Tibial artery (tissue), 4 donors: ENCODE data around the gene FERMT3.

Source experiments
- DNase-seq, 2 donors: peaks; one replicate each; pipeline ENCODE4 v3.0.0-alpha.2; 2019
- H3K27ac ChIP-seq, 2 donors: fragments of 200-600 bp; sonication (generic) in 1 of 2; 1 replicate in 1 of 2; 2 replicates in 1 of 2; pipeline ENCODE4 v1.5.1; 2018 to 2019; ENCODE audit warnings: mild to moderate bottlenecking in 1 of 2
- H3K27me3 ChIP-seq, 2 donors: fragments of 200-600 bp; sonication (generic) in 1 of 2; one replicate each; pipeline versions ENCODE4 v1.5.1 to v1.6.0; 2016 to 2019
- H3K36me3 ChIP-seq, 3 donors: fragments of 200-600 bp; sonication (generic) in 2 of 3; one replicate each; pipeline ENCODE4 v1.5.1; 2016 to 2019; ENCODE audit warnings: mild to moderate bottlenecking in 2 of 3
- H3K4me1 ChIP-seq, 4 donors: fragments of 200-600 bp; sonication (generic) in 2 of 4; 1 replicate in 3 of 4; 2 replicates in 1 of 4; pipeline ENCODE4 v1.5.1; 2016 to 2019
- H3K4me3 ChIP-seq, 2 donors: fragments of 200-600 bp; sonication (generic) in 1 of 2; 1 replicate in 1 of 2; 2 replicates in 1 of 2; pipeline ENCODE4 v1.5.1; 2018 to 2019; ENCODE audit warnings: mild to moderate bottlenecking in 2 of 2
- H3K9me3 ChIP-seq, 3 donors: fragments of 200-600 bp; sonication (generic) in 1 of 3; one replicate each; pipeline ENCODE4 v1.5.1; 2016 to 2019
- intact Hi-C: fragments of 100-400 bp; cut with DNase I; formaldehyde crosslinking; loops from one replicate; pipeline ENCODE4 v1.15.0; 2023; ENCODE audit warnings: low total_unique reads
- TF ChIP-seq, protein P1 (sequence below), 2 experiments: fragments of 200-600 bp in 1 of 2; fragments of 450-650 bp in 1 of 2; IDR thresholded peaks; one replicate each; pipeline ENCODE4 v1.5.1; 2017 to 2019; ENCODE audit warnings: antibody characterized with exemption in 2 of 2, mild to moderate bottlenecking in 1 of 2, moderate library complexity in 1 of 2

Gene FERMT3

DNA sequence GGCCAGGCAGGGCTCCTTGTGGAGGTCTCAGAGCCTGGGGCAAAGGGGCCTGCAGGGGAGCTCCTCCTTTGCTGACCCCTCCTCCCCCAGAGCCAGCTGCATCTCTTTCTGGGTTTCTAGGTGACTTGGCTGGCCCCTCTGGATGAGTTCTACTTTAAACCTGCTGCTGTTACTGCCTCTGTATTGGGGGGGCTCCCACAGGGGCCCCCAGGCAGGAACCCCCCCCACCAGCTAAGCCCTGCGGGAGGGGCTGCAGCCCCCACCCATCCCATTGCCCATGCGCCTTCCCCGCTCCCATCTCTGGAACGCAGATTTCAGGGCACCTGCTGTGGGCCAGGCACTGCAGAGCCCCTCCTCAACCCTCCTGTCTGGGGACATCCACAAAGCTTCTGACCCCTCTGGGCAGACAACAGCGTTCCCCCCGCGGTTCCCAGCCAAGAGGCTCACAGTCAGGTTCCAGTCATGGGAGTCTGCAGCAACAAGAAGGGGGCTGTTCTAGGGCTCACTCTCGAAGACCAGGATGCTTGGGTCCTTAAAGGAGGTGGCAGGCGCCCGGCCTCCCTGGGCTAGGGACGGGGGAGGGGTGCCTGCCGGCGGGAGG is 44.0 kb downstream of the FERMT3 start:
- H3K27ac ChIP-seq = peak overlapping the region; percentile 82
- peak overlapping the region; percentile 81 to 96 for H3K4me3 ChIP-seq
- H3K36me3 ChIP-seq = peaks cover 0 to 15% (median 12%) of the 10 kb centered on the region in 3 donors
- no peaks in the 10 kb centered on the region for H3K27me3 ChIP-seq
- no peaks in the 10 kb centered on the region for H3K9me3 ChIP-seq
- TF ChIP-seq, protein P1, sequence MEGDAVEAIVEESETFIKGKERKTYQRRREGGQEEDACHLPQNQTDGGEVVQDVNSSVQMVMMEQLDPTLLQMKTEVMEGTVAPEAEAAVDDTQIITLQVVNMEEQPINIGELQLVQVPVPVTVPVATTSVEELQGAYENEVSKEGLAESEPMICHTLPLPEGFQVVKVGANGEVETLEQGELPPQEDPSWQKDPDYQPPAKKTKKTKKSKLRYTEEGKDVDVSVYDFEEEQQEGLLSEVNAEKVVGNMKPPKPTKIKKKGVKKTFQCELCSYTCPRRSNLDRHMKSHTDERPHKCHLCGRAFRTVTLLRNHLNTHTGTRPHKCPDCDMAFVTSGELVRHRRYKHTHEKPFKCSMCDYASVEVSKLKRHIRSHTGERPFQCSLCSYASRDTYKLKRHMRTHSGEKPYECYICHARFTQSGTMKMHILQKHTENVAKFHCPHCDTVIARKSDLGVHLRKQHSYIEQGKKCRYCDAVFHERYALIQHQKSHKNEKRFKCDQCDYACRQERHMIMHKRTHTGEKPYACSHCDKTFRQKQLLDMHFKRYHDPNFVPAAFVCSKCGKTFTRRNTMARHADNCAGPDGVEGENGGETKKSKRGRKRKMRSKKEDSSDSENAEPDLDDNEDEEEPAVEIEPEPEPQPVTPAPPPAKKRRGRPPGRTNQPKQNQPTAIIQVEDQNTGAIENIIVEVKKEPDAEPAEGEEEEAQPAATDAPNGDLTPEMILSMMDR (IDR thresholded peaks at IDR 0.05) = no peak
- no peak for DNase-seq
- H3K4me1 ChIP-seq = peaks cover 0 to 50% (median 42%) of the 10 kb centered on the region in 4 donors
- intact Hi-C loops = no loop called here

DNA sequence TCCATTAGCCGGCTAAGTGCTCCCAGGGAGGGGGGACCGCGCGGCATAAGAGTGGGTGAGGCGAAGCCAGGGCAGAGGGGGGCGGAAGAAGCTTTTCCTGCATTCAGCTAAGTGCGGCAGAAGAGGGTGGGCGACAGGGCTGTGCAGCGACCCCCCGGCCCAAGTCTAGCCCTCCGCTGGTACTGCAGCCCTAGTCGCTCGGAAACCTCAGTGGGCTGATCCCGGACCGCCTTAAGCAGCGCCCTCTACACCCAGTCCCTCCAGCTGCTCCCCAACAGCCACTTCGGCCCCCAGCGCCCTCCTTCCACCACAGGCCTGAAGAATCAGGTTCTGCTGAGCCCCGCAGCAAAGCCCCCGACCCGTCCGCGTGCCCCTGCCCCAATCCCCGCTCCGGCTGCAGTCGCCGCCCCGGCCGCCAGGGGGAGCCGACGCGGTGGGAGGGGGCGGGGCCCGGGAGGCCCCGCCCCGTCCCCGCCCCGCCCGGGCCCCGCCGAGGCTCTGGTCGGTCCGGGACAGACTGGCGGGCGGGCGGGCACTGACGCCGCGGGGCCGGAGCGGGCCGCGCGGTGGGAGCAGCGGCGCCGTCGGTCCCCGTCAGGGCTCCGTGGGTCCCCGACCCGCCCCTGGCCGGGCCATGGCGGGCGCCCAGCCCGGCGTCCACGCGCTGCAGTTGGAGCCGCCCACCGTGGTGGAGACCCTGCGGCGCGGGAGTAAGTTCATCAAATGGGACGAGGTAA is 44.7 kb downstream of the FERMT3 start, which contains the start of gene PLCB3:
PLCB3 (plus strand) TSS at position 515 of the 737 bp plus-strand sequence; CDS start at position 635, 120 bp downstream.
- no peak for DNase-seq
- TF ChIP-seq, protein P1 (IDR thresholded peaks at IDR 0.05) = peak; percentile 75 to 90
- Histone ChIP-seq H3K9me3 (no peaks in the 10 kb centered on the region), H3K4me3 (peak within 1 kb of the TSS; percentile 81 to 96), H3K27me3 (no peaks in the 10 kb centered on the region), H3K4me1 (peaks cover 0 to 43% (median 37%) of the 10 kb centered on the region in 4 donors), H3K36me3 (peaks cover 3 to 21% (median 19%) of the 10 kb centered on the region in 3 donors), H3K27ac (peak within 1 kb of the TSS; percentile 82)
- intact Hi-C loops = no loop called here

DNA sequence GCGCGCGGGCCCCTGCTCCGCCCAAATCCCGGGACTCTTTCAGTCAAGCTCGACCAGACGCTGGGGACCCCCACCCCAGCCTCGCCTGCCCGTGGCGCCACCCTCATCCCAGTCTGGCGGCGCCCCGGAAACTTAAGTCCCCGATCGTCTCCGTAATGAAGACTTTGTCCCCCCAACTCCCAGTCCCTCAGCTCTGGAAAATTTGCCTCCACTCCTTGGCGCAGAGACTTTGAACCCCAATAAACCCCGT is 45.2 kb downstream of the FERMT3 start:
- H3K27ac ChIP-seq = peak overlapping the region; percentile 82
- DNase-seq = no peak
- TF ChIP-seq, protein P1 (IDR thresholded peaks at IDR 0.05) = no peak
- peak overlapping the region; percentile 81 to 96 for H3K4me3 ChIP-seq
- H3K27me3 ChIP-seq = no peaks in the 10 kb centered on the region
- peaks cover 0 to 43% (median 37%) of the 10 kb centered on the region in 4 donors for H3K4me1 ChIP-seq
- H3K36me3 ChIP-seq = peaks cover 8 to 26% (median 24%) of the 10 kb centered on the region in 3 donors
- H3K9me3 ChIP-seq = no peaks in the 10 kb centered on the region
- intact Hi-C loops = no loop called here

DNA sequence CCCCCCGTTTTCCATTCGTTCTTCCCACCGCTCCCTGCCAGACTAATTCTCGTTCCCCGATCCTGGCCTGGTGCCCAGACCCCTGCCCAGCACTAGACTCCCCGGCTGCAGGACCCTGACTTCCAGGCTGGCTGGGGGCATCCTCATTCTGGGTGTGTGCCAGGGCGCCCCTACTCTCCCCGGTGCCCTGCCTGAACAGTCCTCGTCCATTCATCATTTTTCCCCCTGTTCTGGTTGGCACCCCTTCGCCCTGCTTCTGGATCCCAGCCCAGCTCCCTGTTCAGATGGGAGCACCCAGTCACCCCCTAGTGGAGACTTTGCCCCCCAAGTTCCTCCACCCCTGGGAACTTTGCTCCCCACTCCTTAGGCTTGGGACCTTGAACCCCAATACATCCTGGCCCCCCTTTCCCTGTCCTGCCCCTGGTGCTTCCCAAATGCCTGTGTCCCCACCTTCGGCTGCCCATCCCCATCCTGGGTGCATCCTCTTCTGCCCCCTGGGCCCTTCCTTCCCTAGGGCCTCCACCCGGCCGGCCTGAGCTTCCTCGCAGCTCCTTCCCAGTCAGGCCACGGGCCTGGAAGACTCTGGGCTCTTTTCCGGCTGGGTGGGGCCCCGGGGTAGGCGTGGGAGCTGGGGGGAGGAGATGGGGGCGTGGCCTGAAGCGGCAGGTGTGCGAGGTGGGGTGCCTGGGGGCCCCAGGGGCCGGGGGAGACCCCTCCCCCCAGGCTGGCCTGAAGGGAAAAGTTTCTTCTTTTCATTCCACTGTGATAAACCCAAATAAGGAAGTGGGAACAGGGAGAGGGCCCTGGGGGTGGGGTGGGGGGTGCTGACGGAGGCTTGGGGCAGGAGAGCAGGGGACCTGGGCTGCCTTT is 45.7 kb downstream of the FERMT3 start:
- Histone ChIP-seq H3K9me3 (no peaks in the 10 kb centered on the region), H3K27ac (peak overlapping the region; percentile 82), H3K27me3 (no peaks in the 10 kb centered on the region), H3K4me3 (peak overlapping the region; percentile 81 to 96), H3K4me1 (peaks cover 0 to 43% (median 37%) of the 10 kb centered on the region in 4 donors), H3K36me3 (peaks cover 8 to 32% (median 28%) of the 10 kb centered on the region in 3 donors)
- DNase-seq = peak in 1 of 2 donors; percentile 86
- TF ChIP-seq, protein P1 (IDR thresholded peaks at IDR 0.05) = peak in 1 of 2 experiments; percentile 10
- intact Hi-C loops = no loop called here

DNA sequence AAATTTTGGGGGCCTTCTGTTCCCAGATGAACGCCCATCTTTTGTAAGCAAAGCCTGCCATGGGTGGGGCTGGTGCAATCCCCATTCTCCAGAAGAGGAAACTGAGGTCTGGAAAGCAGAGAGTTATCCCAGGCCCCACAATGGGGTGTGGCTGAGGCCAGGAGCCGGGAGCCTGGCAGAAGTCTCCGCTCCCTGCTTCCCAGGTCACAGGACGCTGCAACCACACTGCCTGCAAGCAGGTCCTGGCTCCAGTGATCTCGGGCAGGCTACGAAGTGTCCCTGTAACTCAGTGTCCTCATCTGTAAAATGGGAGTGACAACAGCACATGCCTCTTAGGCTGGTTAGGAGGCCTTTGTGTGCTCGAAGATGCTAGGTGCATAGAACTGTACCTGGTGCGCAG is 46.5 kb downstream of the FERMT3 start:
- Histone ChIP-seq H3K27ac (peak overlapping the region; percentile 82), H3K4me1 (peaks cover 0 to 37% (median 32%) of the 10 kb centered on the region in 4 donors), H3K36me3 (peaks cover 8 to 40% (median 33%) of the 10 kb centered on the region in 3 donors), H3K4me3 (peak overlapping the region; percentile 81 to 96), H3K9me3 (no peaks in the 10 kb centered on the region), H3K27me3 (no peaks in the 10 kb centered on the region)
- intact Hi-C loops = no loop called here
- DNase-seq = no peak
- TF ChIP-seq, protein P1 (IDR thresholded peaks at IDR 0.05) = no peak
